Right cardiac atrium (tissue), 5 donors: ENCODE data around the gene CD34. TPM values are rescaled to one million over a fixed set of nuclear protein-coding genes. Genes with fewer than 3 reads are reported as not detected.
A peak's percentile ranks its signal among the peaks of the same experiment; 100 is the strongest.

Source experiments
- ATAC-seq, 2 donors: fragments of 200-7000 bp; cut with Tn5 transposase; one replicate each; pipeline versions ENCODE4 v1.8.0 to v1.9.1; 2020; ENCODE audit warnings: moderate library complexity in 2 of 2, mild to moderate bottlenecking in 1 of 2
- DNase-seq, 3 donors: peaks; one replicate each; pipeline ENCODE4 v3.0.0-alpha.2; 2020
- H3K27ac ChIP-seq: one replicate; pipeline ENCODE4 v1.5.1; 2013; ENCODE audit warnings: mild to moderate bottlenecking, low read length, control low read depth, moderate library complexity
- H3K27me3 ChIP-seq: one replicate; pipeline ENCODE4 v1.6.1; 2013; ENCODE audit not compliant: control insufficient read depth, insufficient read depth
- H3K4me1 ChIP-seq: one replicate; pipeline ENCODE4 v1.6.1; 2013; ENCODE audit warnings: low read length; ENCODE audit not compliant: control insufficient read depth, insufficient read depth
- H3K4me3 ChIP-seq: one replicate; pipeline ENCODE4 v1.5.1; 2013; ENCODE audit warnings: low read length, control low read depth
- H3K9me3 ChIP-seq: one replicate; pipeline ENCODE4 v1.6.1; 2013; ENCODE audit warnings: low read length; ENCODE audit not compliant: control insufficient read depth
- WGBS: extraction: QIAGEN DNeasy Blood & Tissue Kit; methylation state at CpG from one replicate; pipeline ENCODE4 v1.1.7; 2013; 5-methylcytosine and 5-hydroxymethylcytosine counted together
- intact Hi-C, 4 donors: fragments of 100-400 bp; cut with DNase I; formaldehyde crosslinking; loops; one replicate each; pipeline versions ENCODE4 v1.11.0 to v1.14.0; 2022 to 2023
- polyA plus RNA-seq: library from polyadenylated mRNA; stranded (reverse); fragments of 200-250 nt; gene quantifications from one replicate; pipeline ENCODE4 v1.2.3, GENCODE V29; 2013
- total RNA-seq, 4 donors: library from RNA; stranded (reverse); fragmentation: NEBNext Ultra II Directional; extraction: Animal tissue kit (Norgen Biotek cat#: 25700); gene quantifications; one replicate each; pipeline ENCODE4 v1.2.1, GENCODE V29; 2021
- donor health status: healthy with polysubstance abuse.
- donor health status: DM: no; HTN: yes; CAD: no.
- donor health status: DM: no; HTN: no; CAD: no.
- donor health status: DM: no; HTN: yes; CAD: no; lungs with severe emphysema.
- donor health status: DM: yes; HTN: yes; CAD: no.

CD34 gene
- total and polyA plus RNA-seq, 5 donors: 81.8 to 170 (median 119) TPM

GRCh38 chr1:207866471-207867135 is 44.3 kb downstream of the CD34 start:
- Histone ChIP-seq H3K4me1 (peaks cover 24% of the 10 kb centered on the region), H3K27me3 (no peaks in the 10 kb centered on the region), H3K9me3 (no peaks in the 10 kb centered on the region), H3K27ac (peak overlapping the region; percentile 74), H3K4me3 (no peak overlapping the region)
- peak in 2 of 3 donors; percentile 69 to 79 for DNase-seq
- peak; percentile 68 to 76 for ATAC-seq
- 51% methylated on average over 9 of the region's 9 CpGs for WGBS
- intact Hi-C loops: loop anchor here in 2 of 4 donors (5.0 kb wide), 2 partner anchors 34 to 39 kb away; no protein-coding TSS in a partner anchor

- intact Hi-C loops: no loop called here
- H3K27ac ChIP-seq: peak overlapping the region; percentile 75
- WGBS: 54% methylated on average over 8 of the region's 8 CpGs
- ATAC-seq (peak in 1 of 2 donors; percentile 7), DNase-seq (no peak)
- H3K9me3 ChIP-seq: no peaks in the 10 kb centered on the region
- H3K4me3 ChIP-seq: no peak overlapping the region
- H3K4me1 ChIP-seq: peaks cover 27% of the 10 kb centered on the region
- no peaks in the 10 kb centered on the region for H3K27me3 ChIP-seq
These were observed 46.9 kb downstream of the CD34 start for GRCh38 chr1:207863893-207864535.

- Histone ChIP-seq H3K27ac (no peak overlapping the region), H3K4me1 (peaks cover 26% of the 10 kb centered on the region), H3K27me3 (no peaks in the 10 kb centered on the region), H3K4me3 (no peak overlapping the region), H3K9me3 (no peaks in the 10 kb centered on the region)
- intact Hi-C loops: no loop called here
- no peak for DNase-seq
- no peak for ATAC-seq
- WGBS: 79% methylated on average over 2 of the region's 2 CpGs
These were observed 48.6 kb downstream of the CD34 start for GRCh38 chr1:207862241-207862787.

DNA sequence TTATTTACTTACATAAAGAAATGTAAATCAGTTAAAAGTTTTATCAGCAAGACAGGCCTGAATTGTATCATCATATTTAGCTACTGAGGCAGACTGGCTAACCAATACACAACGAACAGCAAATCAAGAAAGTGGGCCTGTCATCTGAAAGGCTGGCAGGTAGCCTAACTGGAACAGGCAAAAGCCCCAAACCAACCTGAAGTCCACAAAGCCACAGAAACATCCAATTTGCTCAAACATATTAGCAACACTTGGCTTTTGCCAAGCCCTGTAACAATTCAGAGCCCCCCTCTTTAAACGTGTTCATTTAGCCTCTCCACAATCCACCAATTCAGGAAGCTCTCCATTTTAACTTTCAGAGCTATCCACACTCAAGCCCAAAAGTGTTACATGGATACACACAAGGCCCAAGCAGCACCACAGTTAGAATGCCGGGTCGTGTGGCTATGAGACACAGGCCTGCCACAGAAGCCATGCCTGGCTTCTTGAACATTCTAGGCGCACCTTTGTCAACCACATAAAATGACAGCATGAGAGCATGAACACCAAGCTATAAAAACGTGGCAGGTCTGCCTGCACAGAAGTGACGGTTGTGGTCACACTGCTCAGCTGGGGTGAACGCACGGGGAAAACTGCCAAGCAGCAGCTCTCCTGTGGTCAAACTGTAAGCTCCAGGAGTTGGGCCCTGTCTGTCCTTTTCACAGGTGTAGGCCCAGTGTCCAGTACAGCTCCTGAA is 49.3 kb downstream of the CD34 start:
- Histone ChIP-seq H3K27me3 (no peaks in the 10 kb centered on the region), H3K4me3 (no peak overlapping the region), H3K9me3 (no peaks in the 10 kb centered on the region), H3K27ac (no peak overlapping the region), H3K4me1 (peaks cover 20% of the 10 kb centered on the region)
- intact Hi-C loops: no loop called here
- WGBS: 75% methylated on average over 9 of the region's 9 CpGs
- ATAC-seq (no peak), DNase-seq (no peak)

GRCh38 chr1:207860531-207860930 is 50.4 kb downstream of the CD34 start:
- DNase-seq (no peak), ATAC-seq (no peak)
- intact Hi-C loops: no loop called here
- H3K27ac ChIP-seq: no peak overlapping the region
- peaks cover 20% of the 10 kb centered on the region for H3K4me1 ChIP-seq
- WGBS: 94% methylated on average over 5 of the region's 5 CpGs
- no peak overlapping the region for H3K4me3 ChIP-seq
- no peaks in the 10 kb centered on the region for H3K27me3 ChIP-seq
- no peaks in the 10 kb centered on the region for H3K9me3 ChIP-seq

DNA sequence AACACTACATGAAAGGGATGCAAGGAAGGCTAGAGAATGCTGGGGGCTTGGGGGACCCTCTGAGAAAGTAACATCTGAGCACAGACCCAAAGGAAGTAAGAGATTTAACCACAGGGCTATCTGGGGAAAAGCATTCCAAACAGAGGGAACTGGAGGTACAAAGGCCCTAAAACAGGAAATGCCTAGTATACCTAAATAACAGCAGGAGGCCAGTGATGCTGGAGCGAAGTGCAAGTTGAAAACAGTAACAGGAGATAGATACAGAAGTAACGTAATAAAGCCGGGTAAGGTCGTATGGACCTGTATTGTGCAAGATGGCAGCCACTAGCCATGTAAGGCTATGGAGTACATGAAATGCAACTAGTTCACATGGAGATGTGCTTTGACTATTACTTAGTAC is 52.1 kb downstream of the CD34 start:
- no peak for ATAC-seq
- Histone ChIP-seq H3K27ac (no peak overlapping the region), H3K9me3 (no peaks in the 10 kb centered on the region), H3K27me3 (no peaks in the 10 kb centered on the region), H3K4me1 (peaks cover 15% of the 10 kb centered on the region), H3K4me3 (no peak overlapping the region)
- intact Hi-C loops: no loop called here
- 67% methylated on average over 4 of the region's 4 CpGs for WGBS
- no peak for DNase-seq

DNA sequence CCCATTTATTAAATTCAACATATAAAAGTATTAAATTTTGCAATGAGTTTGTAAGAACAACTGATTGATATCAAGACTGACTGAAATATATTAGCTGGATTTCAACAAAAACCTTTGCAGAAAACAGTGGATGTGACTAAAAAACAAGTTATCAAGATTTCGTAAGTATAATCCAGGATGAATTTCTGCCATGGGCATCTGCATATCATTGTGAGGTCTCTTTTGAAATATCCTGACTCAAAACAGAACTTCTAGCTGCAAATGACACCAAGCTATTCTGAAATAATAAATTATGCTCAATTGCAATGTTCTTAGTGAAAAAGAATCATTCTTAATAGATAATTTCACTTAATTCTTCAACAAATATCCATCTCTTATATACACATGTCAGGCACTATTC is 52.6 kb downstream of the CD34 start:
- no peak overlapping the region for H3K27ac ChIP-seq
- DNase-seq (no peak), ATAC-seq (no peak)
- intact Hi-C loops: no loop called here
- 77% methylated on average over 1 of the region's 1 CpG for whole genome bisulfite sequencing
- H3K4me1 ChIP-seq: peaks cover 16% of the 10 kb centered on the region
- no peaks in the 10 kb centered on the region for H3K27me3 ChIP-seq
- no peak overlapping the region for H3K4me3 ChIP-seq
- no peaks in the 10 kb centered on the region for H3K9me3 ChIP-seq

DNA sequence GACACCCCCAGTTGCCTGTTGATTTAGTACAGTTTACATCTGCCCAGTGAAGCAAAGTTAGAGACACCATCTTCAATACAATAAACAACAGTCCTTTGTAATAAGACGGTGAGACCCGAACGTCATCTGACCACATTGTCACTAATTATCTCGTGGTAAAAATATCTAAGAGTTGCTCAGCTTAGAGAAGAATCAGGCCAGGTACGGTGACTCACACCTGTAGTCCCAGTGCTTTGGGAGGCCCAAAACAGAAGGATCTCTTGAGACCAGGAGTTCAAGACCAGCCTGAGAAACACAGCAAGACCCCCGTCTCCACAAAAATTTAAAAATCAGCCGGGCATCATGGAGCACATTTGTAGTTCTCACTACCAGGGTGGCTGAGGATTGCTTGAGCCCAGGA is 53.5 kb downstream of the CD34 start:
- H3K4me1 ChIP-seq: peaks cover 17% of the 10 kb centered on the region
- H3K9me3 ChIP-seq: no peaks in the 10 kb centered on the region
- 86% methylated on average over 7 of the region's 7 CpGs for WGBS
- no peak for ATAC-seq
- no peaks in the 10 kb centered on the region for H3K27me3 ChIP-seq
- DNase-seq: no peak
- intact Hi-C loops: no loop called here
- H3K27ac ChIP-seq: no peak overlapping the region
- no peak overlapping the region for H3K4me3 ChIP-seq

- intact Hi-C loops: no loop called here
- H3K27ac ChIP-seq: no peak overlapping the region
- no peak for DNase-seq
- 52% methylated on average over 1 of the region's 1 CpG for WGBS
- no peak for ATAC-seq
- H3K4me3 ChIP-seq: no peak overlapping the region
- H3K4me1 ChIP-seq: peaks cover 17% of the 10 kb centered on the region
- no peaks in the 10 kb centered on the region for H3K9me3 ChIP-seq
- no peaks in the 10 kb centered on the region for H3K27me3 ChIP-seq
These were observed 54.5 kb downstream of the CD34 start for GRCh38 chr1:207856276-207857023.

DNA sequence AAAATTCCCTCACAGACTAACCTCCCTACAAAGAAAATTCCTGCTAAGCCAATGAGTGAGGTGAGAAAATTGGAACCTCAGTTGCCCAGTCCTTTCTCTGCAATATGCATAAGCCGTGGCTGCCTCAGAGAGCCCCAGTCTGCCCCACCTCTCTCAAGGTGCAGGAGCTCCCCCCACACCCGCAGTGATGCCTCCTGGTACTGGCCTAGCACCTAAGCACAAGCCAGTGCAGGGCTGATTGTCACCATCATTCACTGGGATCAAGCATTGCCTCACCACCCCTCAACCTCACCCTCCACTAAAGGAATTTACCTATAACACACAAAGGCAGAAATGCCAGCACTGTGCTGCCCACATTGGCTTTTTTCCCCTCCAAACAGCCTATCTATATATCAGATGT is 56.9 kb downstream of the CD34 start:
- WGBS: 90% methylated on average over 2 of the region's 2 CpGs
- H3K9me3 ChIP-seq: no peaks in the 10 kb centered on the region
- no peak overlapping the region for H3K4me3 ChIP-seq
- no peak overlapping the region for H3K27ac ChIP-seq
- intact Hi-C loops: no loop called here
- no peak for DNase-seq
- no peaks in the 10 kb centered on the region for H3K27me3 ChIP-seq
- peaks cover 31% of the 10 kb centered on the region for H3K4me1 ChIP-seq
- no peak for ATAC-seq
